ENCODE results near the gene CAPN5.

Gene CAPN5

DNA sequence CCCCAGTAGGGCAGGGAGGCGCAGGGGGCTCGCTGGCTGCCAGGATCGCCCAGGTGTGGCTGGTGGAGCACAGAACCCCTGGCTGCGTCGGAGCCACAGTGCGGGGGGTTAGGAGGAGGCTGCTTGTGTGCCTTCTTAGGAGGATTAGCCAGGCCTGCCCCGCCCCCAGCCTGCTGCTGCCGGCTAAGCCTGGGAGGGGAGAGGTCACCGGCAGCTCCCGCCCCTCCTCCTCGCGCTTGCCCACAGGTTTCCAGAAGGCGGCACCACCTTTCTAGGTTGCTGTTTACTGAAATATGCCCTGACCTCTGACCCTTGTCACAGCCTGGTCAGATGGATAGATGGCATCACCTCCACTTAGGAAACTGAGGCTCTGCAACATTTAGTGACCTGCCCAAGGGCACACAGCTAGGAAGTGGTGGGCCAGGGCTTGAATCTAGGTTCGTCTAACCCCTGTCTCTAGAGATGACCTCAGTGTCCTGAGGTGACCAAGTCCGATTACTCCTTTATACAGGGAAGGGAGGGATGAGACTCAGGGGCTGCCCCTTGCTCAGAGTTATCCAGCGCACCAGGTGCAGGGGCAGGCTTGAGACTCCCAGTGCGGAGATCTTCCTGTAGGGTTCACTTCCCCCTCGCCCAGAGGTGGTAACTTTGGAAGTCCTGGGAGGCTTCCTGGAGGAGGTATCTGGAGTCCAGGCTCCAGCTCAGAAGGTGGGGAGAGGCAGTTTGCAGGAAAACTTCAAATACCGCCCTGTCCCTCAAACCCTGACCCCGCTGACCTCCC is 105.3 kb downstream of the CAPN5 start:
- DNase-seq (ENCODE audit: low spot score) = no peak
- TF ChIP-seq, protein P1, sequence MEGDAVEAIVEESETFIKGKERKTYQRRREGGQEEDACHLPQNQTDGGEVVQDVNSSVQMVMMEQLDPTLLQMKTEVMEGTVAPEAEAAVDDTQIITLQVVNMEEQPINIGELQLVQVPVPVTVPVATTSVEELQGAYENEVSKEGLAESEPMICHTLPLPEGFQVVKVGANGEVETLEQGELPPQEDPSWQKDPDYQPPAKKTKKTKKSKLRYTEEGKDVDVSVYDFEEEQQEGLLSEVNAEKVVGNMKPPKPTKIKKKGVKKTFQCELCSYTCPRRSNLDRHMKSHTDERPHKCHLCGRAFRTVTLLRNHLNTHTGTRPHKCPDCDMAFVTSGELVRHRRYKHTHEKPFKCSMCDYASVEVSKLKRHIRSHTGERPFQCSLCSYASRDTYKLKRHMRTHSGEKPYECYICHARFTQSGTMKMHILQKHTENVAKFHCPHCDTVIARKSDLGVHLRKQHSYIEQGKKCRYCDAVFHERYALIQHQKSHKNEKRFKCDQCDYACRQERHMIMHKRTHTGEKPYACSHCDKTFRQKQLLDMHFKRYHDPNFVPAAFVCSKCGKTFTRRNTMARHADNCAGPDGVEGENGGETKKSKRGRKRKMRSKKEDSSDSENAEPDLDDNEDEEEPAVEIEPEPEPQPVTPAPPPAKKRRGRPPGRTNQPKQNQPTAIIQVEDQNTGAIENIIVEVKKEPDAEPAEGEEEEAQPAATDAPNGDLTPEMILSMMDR (IDR thresholded peaks at IDR 0.05; ENCODE audit: extremely low read depth, missing control alignments) = no peak

DNA sequence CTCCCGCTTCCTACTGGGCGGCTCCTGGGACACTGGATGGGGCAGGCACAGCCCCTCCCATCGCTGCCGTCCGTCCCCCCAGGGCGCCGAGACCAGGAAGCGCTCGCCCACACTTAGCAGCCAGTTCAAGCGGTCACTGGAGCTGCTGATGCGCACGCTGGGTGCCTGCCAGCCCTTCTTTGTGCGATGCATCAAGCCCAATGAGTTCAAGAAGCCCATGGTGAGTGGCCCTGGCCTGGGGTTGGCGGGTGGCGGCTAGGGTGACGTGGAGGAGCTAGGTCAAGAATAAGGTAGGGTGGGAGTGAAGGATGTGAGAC is 105.9 kb downstream of the CAPN5 start:
- TF ChIP-seq, protein P1 (IDR thresholded peaks at IDR 0.05; ENCODE audit: extremely low read depth, missing control alignments) = no peak
- no peak for DNase-seq (ENCODE audit: low spot score)

DNA sequence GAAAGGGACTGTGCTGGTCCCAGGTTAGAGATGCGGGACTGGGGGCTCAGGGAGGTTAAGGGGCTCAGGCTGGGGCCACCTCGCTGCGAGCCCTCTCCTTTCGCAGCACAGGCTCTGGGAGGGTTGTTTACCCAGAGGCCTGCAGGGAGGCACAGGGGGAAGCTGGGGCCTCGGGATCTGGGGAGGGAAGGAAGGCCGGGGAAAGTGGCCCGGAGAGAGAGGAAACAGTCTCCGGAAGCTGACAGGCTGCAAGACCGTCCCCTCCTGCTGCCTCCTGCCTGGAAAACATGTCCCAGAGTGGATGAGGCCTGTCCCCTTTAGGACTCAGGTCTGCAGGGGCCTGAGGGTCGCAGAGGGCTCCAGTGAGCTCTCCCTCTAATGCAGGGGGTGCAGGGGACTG is 106.7 kb downstream of the CAPN5 start:
- TF ChIP-seq, protein P1 (IDR thresholded peaks at IDR 0.05; ENCODE audit: extremely low read depth, missing control alignments) = no peak
- no peak for DNase-seq (ENCODE audit: low spot score)

DNA sequence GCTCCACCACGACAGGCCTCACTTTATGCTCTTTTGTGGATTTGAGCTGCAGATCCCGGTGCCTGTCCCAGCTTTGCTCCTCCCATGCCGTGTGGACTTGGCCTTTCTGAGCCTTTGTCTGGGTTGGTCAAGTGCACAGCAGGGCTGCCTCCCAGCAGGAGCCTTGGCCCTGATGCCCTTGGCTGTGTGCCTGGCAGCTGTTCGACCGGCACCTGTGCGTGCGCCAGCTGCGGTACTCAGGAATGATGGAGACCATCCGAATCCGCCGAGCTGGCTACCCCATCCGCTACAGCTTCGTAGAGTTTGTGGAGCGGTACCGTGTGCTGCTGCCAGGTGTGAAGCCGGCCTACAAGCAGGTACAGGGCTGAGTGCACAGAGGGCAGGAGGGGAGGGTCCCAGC is 107.8 kb downstream of the CAPN5 start:
- no peak for DNase-seq (ENCODE audit: low spot score)
- TF ChIP-seq, protein P1 (IDR thresholded peaks at IDR 0.05; ENCODE audit: extremely low read depth, missing control alignments) = no peak

DNA sequence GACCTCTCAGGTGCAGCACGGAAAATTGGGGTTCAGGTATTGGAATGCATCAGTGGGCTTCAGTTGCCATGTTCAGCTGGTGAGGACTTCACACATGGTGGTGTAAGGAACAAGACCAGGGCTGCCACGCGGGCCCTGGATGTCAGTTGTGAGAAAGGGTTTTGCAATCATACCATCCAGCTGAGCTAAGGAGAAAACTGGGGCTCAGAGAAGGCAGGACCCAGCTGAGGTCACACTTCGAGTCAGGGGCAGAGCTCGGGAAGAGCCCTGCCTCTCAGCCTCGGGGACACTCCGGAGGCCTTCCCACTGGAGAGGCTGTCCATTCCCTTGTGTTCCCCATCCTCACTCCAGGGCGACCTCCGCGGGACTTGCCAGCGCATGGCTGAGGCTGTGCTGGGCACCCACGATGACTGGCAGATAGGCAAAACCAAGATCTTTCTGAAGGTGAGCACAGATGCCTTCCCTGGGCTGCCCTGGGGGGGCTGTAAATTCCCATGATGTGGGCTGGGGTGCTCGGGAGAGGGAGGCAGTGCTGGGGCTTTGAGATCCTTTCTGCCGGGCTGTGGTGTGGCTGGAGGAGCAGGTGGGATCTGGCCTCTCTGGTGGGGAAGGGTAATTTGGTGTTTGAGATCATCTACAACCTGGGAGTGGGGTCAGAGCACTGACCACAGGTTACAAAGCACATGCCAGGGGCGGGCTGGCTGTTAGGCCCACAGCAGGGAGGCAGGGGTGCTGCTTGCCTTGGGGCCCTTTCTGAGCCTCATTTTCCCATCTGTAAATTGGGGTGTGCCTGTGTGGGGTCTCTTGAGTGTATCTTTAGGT is 108.5 kb downstream of the CAPN5 start:
- no peak for DNase-seq (ENCODE audit: low spot score)

More for the DNA sequence above, 108.5 kb downstream of the CAPN5 start:
- TF ChIP-seq, protein P1 (IDR thresholded peaks at IDR 0.05; ENCODE audit: extremely low read depth, missing control alignments) = no peak
